HepG2 (cell line): ENCODE measurements around the gene SHROOM2. TPM values are rescaled to one million over a fixed set of nuclear protein-coding genes. Genes with fewer than 3 reads are reported as not detected.

Source experiments
- ATAC-seq: fragments of 200-7000 bp; cut with Tn5 transposase; 3 replicates; pipeline ENCODE4 v1.9.1; 2020; ENCODE audit warnings: mild to moderate bottlenecking, moderate library complexity
- BruUV-seq: library from RNA; stranded (reverse); fragments of 400-500 nt; replicated peaks from 2 replicates; lab custom pipeline; 2021; lab: Mats Ljungman, UMichigan
- CTCF ChIA-PET: fragments of 300-600 bp; formaldehyde crosslinking; extraction: SDS; loops from one replicate; lab custom pipeline; 2021; ENCODE audit warnings: low total read pairs, inconsistent platforms, low intra/inter-chr PET ratio; lab: Yijun Ruan, JAX
- POLR2A ChIA-PET: fragments of 350-600 bp; sonication (Branson Sonifier 250); formaldehyde crosslinking; loops from one replicate; lab custom pipeline; 2020; ENCODE audit warnings: antibody characterized with exemption, inconsistent platforms; lab: Yijun Ruan, JAX
- DNase-seq: peaks from one replicate; pipeline ENCODE4 v3.0.0-alpha.2; 2015; ENCODE audit warnings: low spot score
- FAIRE-seq: peaks from 3 replicates; lab custom pipeline; 2011; peaks lifted over from hg19 to GRCh38; lab: Jason Lieb, UNC
- H2AFZ ChIP-seq: one replicate; pipeline ENCODE4 v1.6.1; 2011; ENCODE audit warnings: low read length, inconsistent platforms
- H3K27ac ChIP-seq: fragments of 300-600 bp; 3 replicates; pipeline ENCODE4 v1.8.0; 2011; ENCODE audit warnings: mixed run types, mild to moderate bottlenecking, mixed read lengths, low read length, inconsistent platforms; ENCODE audit not compliant: insufficient read depth; ENCODE audit errors: extremely low read length
- H3K27me3 ChIP-seq, 2 experiments: fragments of 200-600 bp in 1 of 2; 2 replicates in 1 of 2; 3 replicates in 1 of 2; pipeline versions ENCODE4 v1.6.0 to v1.8.0; 2011; ENCODE audit warnings: low read length in 2 of 2, mild to moderate bottlenecking in 2 of 2, moderate library complexity in 2 of 2, inconsistent platforms in 1 of 2; ENCODE audit not compliant: insufficient read depth in 2 of 2, control insufficient read depth in 1 of 2
- H3K36me3 ChIP-seq, 2 experiments: fragments of 200-600 bp in 1 of 2; replicated peaks in 1 of 2; 2 replicates in 1 of 2; 3 replicates in 1 of 2; pipeline versions ENCODE4 v1.5.1 to v1.8.0; 2011; ENCODE audit warnings: low read length in 2 of 2, inconsistent platforms in 1 of 2; ENCODE audit not compliant: insufficient read depth in 2 of 2, control insufficient read depth in 1 of 2
- H3K4me1 ChIP-seq: 2 replicates; pipeline ENCODE4 v1.5.1; 2012; ENCODE audit warnings: low read length, inconsistent platforms; ENCODE audit not compliant: insufficient read depth
- H3K4me2 ChIP-seq: 2 replicates; pipeline ENCODE4 v1.6.0; 2011; ENCODE audit warnings: low read depth, low read length, inconsistent platforms
- H3K4me3 ChIP-seq, 3 experiments: fragments of 200-600 bp in 1 of 3; sonication (generic), shearing (Covaris generic) in 1 of 3; replicated peaks in 1 of 3; 2 replicates each; pipeline ENCODE4 v1.5.1; 2011 to 2016; ENCODE audit warnings: low read length in 3 of 3, inconsistent platforms in 2 of 3, low read depth in 2 of 3, mild to moderate bottlenecking in 2 of 3, control low read depth in 1 of 3, mixed read lengths in 1 of 3; ENCODE audit not compliant: insufficient read depth in 1 of 3
- H3K79me2 ChIP-seq: one replicate; pipeline ENCODE4 v1.6.1; 2011; ENCODE audit warnings: low read length, inconsistent platforms; ENCODE audit not compliant: insufficient read depth
- H3K9ac ChIP-seq: 2 replicates; pipeline ENCODE4 v1.6.0; 2011; ENCODE audit warnings: mild to moderate bottlenecking, low read depth, low read length, inconsistent platforms; ENCODE audit not compliant: insufficient read depth
- H3K9me3 ChIP-seq: 2 replicates; pipeline ENCODE4 v1.5.1; 2012; ENCODE audit warnings: mild to moderate bottlenecking, low read length
- H4K20me1 ChIP-seq: 2 replicates; pipeline ENCODE4 v1.6.0; 2011; ENCODE audit warnings: inconsistent platforms, mild to moderate bottlenecking, low read length, moderate library complexity; ENCODE audit not compliant: insufficient read depth
- BCL3 ChIP-seq: sonication (generic); formaldehyde crosslinking; IDR thresholded peaks from 2 replicates; pipeline ENCODE4 v1.5.1; 2020; ENCODE audit warnings: mild to moderate bottlenecking, missing genetic modification reagents, moderate library complexity
- CHD4 ChIP-seq: fragments of 200-600 bp; sonication (generic); IDR thresholded peaks from 2 replicates; pipeline ENCODE4 v1.7.0; 2017; ENCODE audit warnings: mild to moderate bottlenecking, low read length, borderline replicate concordance
- GLMP ChIP-seq: sonication (generic); formaldehyde crosslinking; IDR thresholded peaks from 2 replicates; pipeline ENCODE4 v1.9.0; 2021; ENCODE audit warnings: missing genetic modification reagents, mild to moderate bottlenecking, borderline replicate concordance
- HBP1 ChIP-seq: IDR thresholded peaks from 2 replicates; pipeline ENCODE4 v1.6.1; 2016; ENCODE audit warnings: low read depth, control low read depth
- IKZF1 ChIP-seq: fragments of 450-650 bp; IDR thresholded peaks from 2 replicates; pipeline ENCODE4 v1.7.1; 2016
- KDM1A ChIP-seq: IDR thresholded peaks from 2 replicates; pipeline ENCODE4 v1.6.1; 2016; ENCODE audit warnings: missing compliant biosample characterization
- KLF12 ChIP-seq: sonication (generic); formaldehyde crosslinking; IDR thresholded peaks from 2 replicates; pipeline ENCODE4 v1.4.0; 2020; ENCODE audit warnings: missing genetic modification reagents, borderline replicate concordance
- MAFK ChIP-seq, 2 experiments: IDR thresholded peaks in 1 of 2; conservative IDR thresholded peaks in 1 of 2; 2 replicates each; pipeline ENCODE4 v1.6.1; 2011; ENCODE audit warnings: improper control_type of control experiment in 2 of 2, low read length in 2 of 2
- NR1H2 ChIP-seq: sonication (generic); formaldehyde crosslinking; IDR thresholded peaks from 2 replicates; pipeline ENCODE4 v1.8.1; 2022; ENCODE audit warnings: low read depth, missing genetic modification reagents, borderline replicate concordance
- RAD51 ChIP-seq: fragments of 450-650 bp; IDR thresholded peaks from 2 replicates; pipeline ENCODE4 v1.6.1; 2016; ENCODE audit warnings: borderline replicate concordance
- ZNF121 ChIP-seq: sonication (generic); formaldehyde crosslinking; IDR thresholded peaks from 2 replicates; pipeline ENCODE4 v1.5.0; 2020; ENCODE audit warnings: mild to moderate bottlenecking, missing genetic modification reagents
- ZNF282 ChIP-seq: fragments of 450-650 bp; IDR thresholded peaks from 2 replicates; pipeline ENCODE4 v1.6.1; 2018; ENCODE audit not compliant: partially characterized antibody
- ZNF510 ChIP-seq: sonication (generic); formaldehyde crosslinking; IDR thresholded peaks from 2 replicates; pipeline ENCODE4 v1.4.0; 2020; ENCODE audit warnings: low read depth, mild to moderate bottlenecking, missing genetic modification reagents
- ZNF790 ChIP-seq: sonication (generic); formaldehyde crosslinking; IDR thresholded peaks from 2 replicates; pipeline ENCODE4 v1.8.0; 2022; ENCODE audit warnings: missing genetic modification reagents, mild to moderate bottlenecking, borderline replicate concordance
- WGBS: methylation state at CpG from one replicate; pipeline ENCODE4 v1.1.6; 2017; ENCODE audit warnings: low lambda C conversion rate; 5-methylcytosine and 5-hydroxymethylcytosine counted together
- in situ Hi-C: cut with HindIII; loops from 2 replicates; pipeline ENCODE4 v1.10.0; 2017; ENCODE audit warnings: low pct_unique_long_range_greater_than_20kb; ENCODE audit not compliant: extremely low pct_ligation_motif_present
- intact Hi-C: fragments of 100-400 bp; cut with micrococcal nuclease; formaldehyde crosslinking; loops from one replicate; pipeline ENCODE4 v1.10.0; 2022; ENCODE audit not compliant: unreplicated experiment
- polyA plus RNA-seq, 8 experiments: library from polyadenylated mRNA; depleted of rRNA in 3 of 8; stranded (reverse) in 7 of 8; unstranded in 1 of 8; fragments of >200 nt; fragmentation: Illumina TruSeq in 4 of 8; extraction: Trizol in 4 of 8; gene quantifications; 2 replicates each; pipeline versions ENCODE4 v1.2.1 to v1.2.3, GENCODE V29; 2011 to 2016; ENCODE audit warnings: low read depth in 4 of 8, missing spikeins in 1 of 8, mixed read lengths in 1 of 8; ENCODE audit not compliant: insufficient read depth in 1 of 8
- total RNA-seq, 5 experiments: library from RNA; depleted of rRNA; stranded (reverse); fragments of >200 nt; fragmentation: Illumina TruSeq; extraction: Trizol; gene quantifications; 2 replicates each; pipeline ENCODE4 v1.2.3, GENCODE V29; 2016; ENCODE audit warnings: low read depth in 1 of 5
- TF ChIP-seq, protein P1 (sequence below): sonication (generic); formaldehyde crosslinking; IDR thresholded peaks from 2 replicates; pipeline ENCODE4 v1.5.0; 2020; ENCODE audit warnings: mild to moderate bottlenecking, low read depth, missing genetic modification reagents, borderline replicate concordance
- TF ChIP-seq, protein P2 (sequence below): sonication (generic); formaldehyde crosslinking; IDR thresholded peaks from 2 replicates; pipeline ENCODE4 v1.4.0; 2020; ENCODE audit warnings: missing genetic modification reagents
- TF ChIP-seq, protein P3 (sequence below): fragments of 450-650 bp; IDR thresholded peaks from 2 replicates; pipeline ENCODE4 v1.6.1; 2017; ENCODE audit warnings: mild to moderate bottlenecking

The SHROOM2 gene
- total and polyA plus RNA-seq, 2 of the 13 experiments (the other 11 are each of a cell fraction or from before 2014, with no cell fraction given), result 0.92 to 1.4 TPM

GRCh38 chrX:9938516-9938915 is 152.3 kb downstream of the SHROOM2 start:
- Histone ChIP-seq H3K4me2 (no peak overlapping the region), H3K27ac (no peak overlapping the region), H3K36me3 (peaks cover 2 to 3% of the 10 kb centered on the region in 2 experiments; a peak in 1 of 5 replicates), H2AFZ (no peak overlapping the region), H4K20me1 (no peaks in the 10 kb centered on the region), H3K79me2 (no peaks in the 10 kb centered on the region), H3K9ac (no peak overlapping the region), H3K27me3 (no peaks in the 10 kb centered on the region), H3K4me1 (no peaks in the 10 kb centered on the region), H3K9me3 (no peaks in the 10 kb centered on the region), H3K4me3 (no peak overlapping the region)
- WGBS, result 100% methylated on average over 4 of the region's 7 CpGs
- no peak for FAIRE-seq
- in situ Hi-C loops (no loop called here), intact Hi-C loops (no loop called here)
- no TSS peak for BruUV-seq
- ChIA-PET CTCF (no interaction called here), POLR2A (no interaction called here)
- DNase-seq, result no peak
- TF ChIP-seq IKZF1 (no peak), KLF12 (CRISPR knock-in tag) (no peak), GLMP (CRISPR knock-in tag) (no peak), BCL3 (no peak), RAD51 (no peak), NR1H2 (no peak), CHD4 (no peak), ZNF121 (no peak), ZNF282 (no peak), KDM1A (CRISPR knock-in tag) (no peak), HBP1 (no peak), ZNF510 (CRISPR knock-in tag) (no peak), ZNF790 (CRISPR knock-in tag) (no peak), MAFK (conservative IDR thresholded peaks at IDR 0.05 in 1 of 2, IDR thresholded peaks at IDR 0.05 in 1 of 2; ENCODE audit: low read length in 2 of 2) (no peak)
- TF ChIP-seq, protein P1, sequence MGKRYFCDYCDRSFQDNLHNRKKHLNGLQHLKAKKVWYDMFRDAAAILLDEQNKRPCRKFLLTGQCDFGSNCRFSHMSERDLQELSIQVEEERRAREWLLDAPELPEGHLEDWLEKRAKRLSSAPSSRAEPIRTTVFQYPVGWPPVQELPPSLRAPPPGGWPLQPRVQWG (CRISPR knock-in tag), result no peak
- TF ChIP-seq, protein P2, sequence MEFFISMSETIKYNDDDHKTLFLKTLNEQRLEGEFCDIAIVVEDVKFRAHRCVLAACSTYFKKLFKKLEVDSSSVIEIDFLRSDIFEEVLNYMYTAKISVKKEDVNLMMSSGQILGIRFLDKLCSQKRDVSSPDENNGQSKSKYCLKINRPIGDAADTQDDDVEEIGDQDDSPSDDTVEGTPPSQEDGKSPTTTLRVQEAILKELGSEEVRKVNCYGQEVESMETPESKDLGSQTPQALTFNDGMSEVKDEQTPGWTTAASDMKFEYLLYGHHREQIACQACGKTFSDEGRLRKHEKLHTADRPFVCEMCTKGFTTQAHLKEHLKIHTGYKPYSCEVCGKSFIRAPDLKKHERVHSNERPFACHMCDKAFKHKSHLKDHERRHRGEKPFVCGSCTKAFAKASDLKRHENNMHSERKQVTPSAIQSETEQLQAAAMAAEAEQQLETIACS (CRISPR knock-in tag), result no peak
- TF ChIP-seq, protein P3, sequence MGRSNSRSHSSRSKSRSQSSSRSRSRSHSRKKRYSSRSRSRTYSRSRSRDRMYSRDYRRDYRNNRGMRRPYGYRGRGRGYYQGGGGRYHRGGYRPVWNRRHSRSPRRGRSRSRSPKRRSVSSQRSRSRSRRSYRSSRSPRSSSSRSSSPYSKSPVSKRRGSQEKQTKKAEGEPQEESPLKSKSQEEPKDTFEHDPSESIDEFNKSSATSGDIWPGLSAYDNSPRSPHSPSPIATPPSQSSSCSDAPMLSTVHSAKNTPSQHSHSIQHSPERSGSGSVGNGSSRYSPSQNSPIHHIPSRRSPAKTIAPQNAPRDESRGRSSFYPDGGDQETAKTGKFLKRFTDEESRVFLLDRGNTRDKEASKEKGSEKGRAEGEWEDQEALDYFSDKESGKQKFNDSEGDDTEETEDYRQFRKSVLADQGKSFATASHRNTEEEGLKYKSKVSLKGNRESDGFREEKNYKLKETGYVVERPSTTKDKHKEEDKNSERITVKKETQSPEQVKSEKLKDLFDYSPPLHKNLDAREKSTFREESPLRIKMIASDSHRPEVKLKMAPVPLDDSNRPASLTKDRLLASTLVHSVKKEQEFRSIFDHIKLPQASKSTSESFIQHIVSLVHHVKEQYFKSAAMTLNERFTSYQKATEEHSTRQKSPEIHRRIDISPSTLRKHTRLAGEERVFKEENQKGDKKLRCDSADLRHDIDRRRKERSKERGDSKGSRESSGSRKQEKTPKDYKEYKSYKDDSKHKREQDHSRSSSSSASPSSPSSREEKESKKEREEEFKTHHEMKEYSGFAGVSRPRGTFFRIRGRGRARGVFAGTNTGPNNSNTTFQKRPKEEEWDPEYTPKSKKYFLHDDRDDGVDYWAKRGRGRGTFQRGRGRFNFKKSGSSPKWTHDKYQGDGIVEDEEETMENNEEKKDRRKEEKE, result no peak
- no peak for ATAC-seq
